ENCODE measurements around the gene ZBTB32.
A peak's percentile ranks its signal among the peaks of the same experiment; 100 is the strongest.
"Not testable (repeated sequence)": the region's sequence is repeated elsewhere in the genome, so short reads cannot be mapped to it uniquely, and the experiment has no call there.

Gene ZBTB32

GRCh38 chr19:35719402-35720162, 15.2 kb downstream of the ZBTB32 start:
- H3K4me3 Mint-ChIP-seq: peak overlapping the region; percentile 96
- H3K9me3 Mint-ChIP-seq: no peaks in the 10 kb centered on the region
- H3K27ac Mint-ChIP-seq: peak overlapping the region; percentile 94
- peaks cover 32% of the 10 kb centered on the region for H3K36me3 Mint-ChIP-seq
- H3K4me1 Mint-ChIP-seq: peaks cover 39% of the 10 kb centered on the region
- CTCF ChIA-PET: interaction anchor here (1.0 to 2.1 kb wide), 5 partner anchors 18 to 100 kb away, joined by 3 to 10 read pairs (median 7); partner anchors contain the start of genes PSENEN and U2AF1L4
- DNase-seq: no peak
- H3K27me3 Mint-ChIP-seq: no peaks in the 10 kb centered on the region

GRCh38 chr19:35720163-35720524, 15.8 kb downstream of the ZBTB32 start:
- H3K4me3 Mint-ChIP-seq: peak overlapping the region; percentile 40
- CTCF ChIA-PET: no interaction called here

GRCh38 chr19:35720648-35721047, 16.3 kb downstream of the ZBTB32 start:
- H3K36me3 Mint-ChIP-seq: peaks cover 40% of the 10 kb centered on the region
- no peaks in the 10 kb centered on the region for H3K9me3 Mint-ChIP-seq
- CTCF ChIA-PET: no interaction called here
- no peak overlapping the region for H3K27ac Mint-ChIP-seq
- no peak overlapping the region for H3K4me3 Mint-ChIP-seq
- DNase-seq: no peak
- H3K4me1 Mint-ChIP-seq: peaks cover 30% of the 10 kb centered on the region
- H3K27me3 Mint-ChIP-seq: no peaks in the 10 kb centered on the region

More at GRCh38 chr19:35720163-35720524, 15.8 kb downstream of the ZBTB32 start:
- Mint-ChIP-seq H3K4me1 (peaks cover 34% of the 10 kb centered on the region), H3K27ac (peak overlapping the region; percentile 69), H3K36me3 (peaks cover 35% of the 10 kb centered on the region), H3K9me3 (no peaks in the 10 kb centered on the region), H3K27me3 (no peaks in the 10 kb centered on the region)
- no peak for DNase-seq

- H3K27ac Mint-ChIP-seq: no peak overlapping the region
- CTCF ChIA-PET: no interaction called here
- no peaks in the 10 kb centered on the region for H3K27me3 Mint-ChIP-seq
- H3K4me1 Mint-ChIP-seq: peaks cover 23% of the 10 kb centered on the region
- DNase-seq: no peak
- H3K36me3 Mint-ChIP-seq: peaks cover 47% of the 10 kb centered on the region
- H3K9me3 Mint-ChIP-seq: no peaks in the 10 kb centered on the region
- no peak overlapping the region for H3K4me3 Mint-ChIP-seq
Observed at GRCh38 chr19:35721374-35721773, 17.0 kb downstream of the ZBTB32 start.

- Mint-ChIP-seq H3K27ac (no peak overlapping the region), H3K4me1 (peaks cover 19% of the 10 kb centered on the region), H3K4me3 (no peak overlapping the region), H3K9me3 (no peaks in the 10 kb centered on the region), H3K36me3 (peaks cover 50% of the 10 kb centered on the region), H3K27me3 (no peaks in the 10 kb centered on the region)
- no peak for DNase-seq
- CTCF ChIA-PET: no interaction called here
Observed at GRCh38 chr19:35722461-35722860, 18.1 kb downstream of the ZBTB32 start.

GRCh38 chr19:35722897-35723296, 18.5 kb downstream of the ZBTB32 start:
- H3K36me3 Mint-ChIP-seq: peaks cover 50% of the 10 kb centered on the region
- H3K27me3 Mint-ChIP-seq: no peaks in the 10 kb centered on the region
- peaks cover 19% of the 10 kb centered on the region for H3K4me1 Mint-ChIP-seq
- DNase-seq: no peak
- no peak overlapping the region for H3K4me3 Mint-ChIP-seq
- CTCF ChIA-PET: no interaction called here
- no peaks in the 10 kb centered on the region for H3K9me3 Mint-ChIP-seq
- no peak overlapping the region for H3K27ac Mint-ChIP-seq

- DNase-seq: no peak
- peaks cover 58% of the 10 kb centered on the region for H3K36me3 Mint-ChIP-seq
- no peak overlapping the region for H3K4me3 Mint-ChIP-seq
- no peaks in the 10 kb centered on the region for H3K9me3 Mint-ChIP-seq
- CTCF ChIA-PET: no interaction called here
- H3K27ac Mint-ChIP-seq: no peak overlapping the region
- no peaks in the 10 kb centered on the region for H3K27me3 Mint-ChIP-seq
- H3K4me1 Mint-ChIP-seq: peaks cover 19% of the 10 kb centered on the region
Observed at GRCh38 chr19:35723671-35724070, 19.3 kb downstream of the ZBTB32 start.

- Mint-ChIP-seq H3K4me1 (peaks cover 16% of the 10 kb centered on the region), H3K36me3 (peaks cover 61% of the 10 kb centered on the region)
- H3K9me3 Mint-ChIP-seq, H3K27ac Mint-ChIP-seq, CTCF ChIA-PET, DNase-seq, H3K4me3 Mint-ChIP-seq, H3K27me3 Mint-ChIP-seq: not testable (repeated sequence)
Observed at GRCh38 chr19:35724132-35724531, 19.8 kb downstream of the ZBTB32 start.

- peaks cover 61% of the 10 kb centered on the region for H3K36me3 Mint-ChIP-seq
- H3K27ac Mint-ChIP-seq: no peak overlapping the region
- no peaks in the 10 kb centered on the region for H3K27me3 Mint-ChIP-seq
- DNase-seq: no peak
- no peak overlapping the region for H3K4me3 Mint-ChIP-seq
- CTCF ChIA-PET: no interaction called here
- no peaks in the 10 kb centered on the region for H3K9me3 Mint-ChIP-seq
- peaks cover 11% of the 10 kb centered on the region for H3K4me1 Mint-ChIP-seq
Observed at GRCh38 chr19:35724560-35724959, 20.2 kb downstream of the ZBTB32 start.

GRCh38 chr19:35725216-35725861, 21.0 kb downstream of the ZBTB32 start:
- Mint-ChIP-seq H3K36me3 (peaks cover 64% of the 10 kb centered on the region), H3K4me1 (peaks cover 7% of the 10 kb centered on the region)

GRCh38 chr19:35727053-35727955, 22.9 kb downstream of the ZBTB32 start:
- DNase-seq: no peak
- H3K27ac Mint-ChIP-seq: no peak overlapping the region
- H3K9me3 Mint-ChIP-seq: no peaks in the 10 kb centered on the region
- no peaks in the 10 kb centered on the region for H3K27me3 Mint-ChIP-seq
- no peaks in the 10 kb centered on the region for H3K4me1 Mint-ChIP-seq
- peaks cover 67% of the 10 kb centered on the region for H3K36me3 Mint-ChIP-seq
- no peak overlapping the region for H3K4me3 Mint-ChIP-seq
- CTCF ChIA-PET: no interaction called here

More at GRCh38 chr19:35725216-35725861, 21.0 kb downstream of the ZBTB32 start:
- Mint-ChIP-seq H3K9me3 (no peaks in the 10 kb centered on the region), H3K27ac (no peak overlapping the region), H3K4me3 (no peak overlapping the region), H3K27me3 (no peaks in the 10 kb centered on the region)
- no peak for DNase-seq
- CTCF ChIA-PET: no interaction called here

- Mint-ChIP-seq H3K36me3 (peaks cover 61% of the 10 kb centered on the region), H3K4me1 (no peaks in the 10 kb centered on the region), H3K9me3 (no peaks in the 10 kb centered on the region), H3K4me3 (no peak overlapping the region), H3K27me3 (no peaks in the 10 kb centered on the region), H3K27ac (no peak overlapping the region)
- CTCF ChIA-PET: no interaction called here
- DNase-seq: no peak
Observed at GRCh38 chr19:35727956-35728706, 23.8 kb downstream of the ZBTB32 start.

GRCh38 chr19:35729021-35729420, 24.7 kb downstream of the ZBTB32 start:
- Mint-ChIP-seq H3K27me3 (no peaks in the 10 kb centered on the region), H3K4me3 (no peak overlapping the region), H3K9me3 (no peaks in the 10 kb centered on the region), H3K4me1 (no peaks in the 10 kb centered on the region), H3K27ac (no peak overlapping the region), H3K36me3 (peaks cover 62% of the 10 kb centered on the region)
- CTCF ChIA-PET: no interaction called here
- no peak for DNase-seq

GRCh38 chr19:35729763-35730162, 25.4 kb downstream of the ZBTB32 start:
- no peak overlapping the region for H3K4me3 Mint-ChIP-seq
- CTCF ChIA-PET: no interaction called here
- H3K9me3 Mint-ChIP-seq: no peaks in the 10 kb centered on the region
- no peak for DNase-seq
- peaks cover 65% of the 10 kb centered on the region for H3K36me3 Mint-ChIP-seq
- H3K4me1 Mint-ChIP-seq: no peaks in the 10 kb centered on the region
- H3K27me3 Mint-ChIP-seq: no peaks in the 10 kb centered on the region
- H3K27ac Mint-ChIP-seq: no peak overlapping the region

Data from activated naive CD4-positive, alpha-beta T cell treated with anti-CD3 and anti-CD28 coated beads, Interleukin-2, amount 10 ng/mL, durations not matched to agents 7 days and 5 days (primary cell).